ENCODE results near the gene MEIS1. TPM values are rescaled to one million over a fixed set of nuclear protein-coding genes. Genes with fewer than 3 reads are reported as not detected.

MEIS1 gene
- total RNA-seq, 1 donor = 107 TPM

DNA sequence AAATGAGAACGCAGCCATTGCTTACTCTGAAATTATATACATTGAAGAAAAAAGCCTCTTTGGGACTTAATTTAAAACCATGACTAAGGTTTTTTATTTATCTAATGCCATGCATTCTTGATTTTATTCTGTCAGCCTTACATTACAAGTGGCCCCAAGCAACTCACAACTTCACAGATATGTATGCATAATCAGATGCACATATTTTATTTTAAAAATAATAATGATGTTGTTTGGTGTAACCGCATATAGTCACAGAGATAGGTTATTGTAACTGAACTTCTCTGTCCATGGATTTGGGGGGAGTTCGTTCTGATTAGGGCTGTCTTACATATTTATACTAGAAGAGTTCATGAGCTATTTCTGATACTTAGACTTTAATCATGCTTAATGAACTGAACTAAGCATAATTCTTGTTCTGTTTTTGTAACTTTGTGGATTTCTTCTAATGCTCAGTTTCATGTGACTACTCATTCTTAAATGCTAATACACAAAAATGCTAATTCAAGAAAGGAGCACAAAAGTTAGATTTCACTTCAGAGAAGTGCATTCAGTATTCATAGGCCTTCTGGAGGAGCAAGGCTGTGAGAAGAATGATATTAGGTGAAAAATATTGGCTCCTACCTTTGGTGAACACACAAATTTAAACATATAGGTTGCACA, 26.2 kb downstream of the MEIS1 start:
- no peak for DNase-seq (ENCODE audit: low read depth)
- no peak for TF ChIP-seq CTCF (IDR thresholded peaks at IDR 0.05; ENCODE audit: insufficient read depth, low read depth, low read length)

GRCh38 chr2:66461664-66462500, 27.0 kb downstream of the MEIS1 start:
- no peak for TF ChIP-seq CTCF (IDR thresholded peaks at IDR 0.05; ENCODE audit: insufficient read depth, low read depth, low read length)
- H3K4me3 ChIP-seq (ENCODE audit: low read depth, low read length) = no peak overlapping the region
- no peak for DNase-seq (ENCODE audit: low read depth)

More for the DNA sequence above, 26.2 kb downstream of the MEIS1 start:
- no peak overlapping the region for H3K4me3 ChIP-seq (ENCODE audit: low read depth, low read length)

DNA sequence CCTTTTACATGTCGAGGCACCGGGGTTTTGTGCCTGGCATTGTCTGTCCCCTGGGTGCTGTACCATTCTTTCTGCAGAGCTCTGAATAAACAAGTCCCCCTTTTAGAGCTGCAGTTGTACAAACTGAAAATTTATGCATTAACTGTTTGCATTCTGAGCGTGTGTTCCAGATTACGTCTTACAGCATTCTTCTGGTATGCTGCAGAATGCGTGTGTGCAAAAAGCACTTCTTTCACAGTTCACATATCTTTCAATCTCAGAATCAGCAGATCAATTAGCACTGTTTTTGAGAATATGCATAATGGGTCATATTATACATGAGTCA, 27.5 kb downstream of the MEIS1 start:
- no peak for DNase-seq (ENCODE audit: low read depth)
- no peak for TF ChIP-seq CTCF (IDR thresholded peaks at IDR 0.05; ENCODE audit: insufficient read depth, low read depth, low read length)
- H3K4me3 ChIP-seq (ENCODE audit: low read depth, low read length) = no peak overlapping the region

- peak; percentile 79 for DNase-seq (ENCODE audit: low read depth)
- no peak overlapping the region for H3K4me3 ChIP-seq (ENCODE audit: low read depth, low read length)
- TF ChIP-seq CTCF (IDR thresholded peaks at IDR 0.05; ENCODE audit: insufficient read depth, low read depth, low read length) = no peak
These were observed 28.4 kb downstream of the MEIS1 start for GRCh38 chr2:66463206-66463755.

DNA sequence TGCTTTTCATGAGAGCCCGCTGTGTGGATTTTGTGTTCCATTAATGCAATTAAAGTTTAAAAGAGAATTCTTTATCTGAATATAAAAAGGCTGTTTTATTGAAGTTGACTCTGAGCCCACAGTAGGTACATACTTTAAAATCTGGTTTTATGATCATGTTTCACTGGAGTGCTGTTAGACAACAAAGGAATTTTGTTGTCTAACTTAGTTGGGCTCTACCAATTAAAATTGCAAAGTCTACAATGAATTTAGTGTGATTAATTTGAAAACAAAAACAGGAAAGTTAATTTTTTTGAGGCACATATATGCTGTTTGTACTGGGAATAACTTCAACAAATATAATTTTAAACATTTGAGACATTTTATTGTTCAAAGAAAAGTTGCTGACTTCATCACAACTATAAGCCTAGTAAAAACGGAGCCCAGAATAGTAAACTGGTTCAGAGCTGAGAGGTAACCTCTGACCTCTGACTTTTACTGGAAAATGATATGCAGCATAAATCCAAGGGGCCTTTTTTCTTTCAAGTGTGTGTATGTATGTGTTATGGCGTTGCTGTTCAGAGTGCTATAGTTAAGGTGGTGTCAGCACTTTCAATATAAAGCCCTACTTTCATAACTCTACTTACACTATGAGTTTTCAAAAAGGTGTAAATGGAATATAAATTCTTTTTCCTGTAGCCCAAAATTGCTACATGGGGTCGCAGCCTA, 30.2 kb downstream of the MEIS1 start:
- DNase-seq (ENCODE audit: low read depth) = no peak
- no peak overlapping the region for H3K4me3 ChIP-seq (ENCODE audit: low read depth, low read length)
- no peak for TF ChIP-seq CTCF (IDR thresholded peaks at IDR 0.05; ENCODE audit: insufficient read depth, low read depth, low read length)

GRCh38 chr2:66466433-66466832, 31.5 kb downstream of the MEIS1 start:
- TF ChIP-seq CTCF (IDR thresholded peaks at IDR 0.05; ENCODE audit: insufficient read depth, low read depth, low read length) = no peak
- no peak for DNase-seq (ENCODE audit: low read depth)
- no peak overlapping the region for H3K4me3 ChIP-seq (ENCODE audit: low read depth, low read length)

Measured in fibroblast of villous mesenchyme (primary cell).